ENCODE measurements around the gene APP. TPM values are rescaled to one million over a fixed set of nuclear protein-coding genes. Genes with fewer than 3 reads are reported as not detected.

Gene APP
- total RNA-seq, 1 experiment from 2014 or later, result 472 TPM

DNA sequence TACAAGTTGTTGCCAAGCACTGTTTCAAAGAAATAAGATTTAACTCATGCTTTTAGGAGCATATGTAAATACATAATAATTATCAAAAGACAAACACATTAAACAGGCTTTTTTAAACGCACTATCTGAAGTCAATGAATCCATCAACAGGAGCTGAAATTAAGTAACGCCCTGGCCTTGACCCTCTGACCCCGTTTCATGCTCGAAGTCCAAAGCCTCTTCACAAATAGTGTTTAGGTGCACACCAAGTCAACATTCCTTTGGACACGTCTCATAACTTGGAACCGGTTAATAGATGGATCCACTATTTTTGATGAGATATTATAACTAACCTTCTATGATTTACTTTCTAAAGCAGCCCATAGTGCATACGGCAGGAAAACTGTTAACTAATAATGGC, 226.5 kb downstream of the APP start:
- no peak overlapping the region for H3K4me3 Mint-ChIP-seq (ENCODE audit: unreplicated experiment)
- H3K9me3 Mint-ChIP-seq (ENCODE audit: unreplicated experiment), result no peaks in the 10 kb centered on the region
- no peaks in the 10 kb centered on the region for H3K4me1 Mint-ChIP-seq (ENCODE audit: insufficient read depth, unreplicated experiment)
- DNase-seq (ENCODE audit: unreplicated experiment), result no peak
- intact Hi-C loops (cut with micrococcal nuclease), result no loop called here
- POLR2A ChIA-PET, result interaction anchor here (0.7 kb wide), 1 partner anchor 9 kb away, joined by 3 read pairs; no protein-coding TSS in a partner anchor
- no peak overlapping the region for H3K27ac Mint-ChIP-seq (ENCODE audit: low read depth, unreplicated experiment)
- H3K36me3 Mint-ChIP-seq (ENCODE audit: insufficient read depth, unreplicated experiment), result peaks cover 42% of the 10 kb centered on the region
- no peaks in the 10 kb centered on the region for H3K27me3 Mint-ChIP-seq (ENCODE audit: insufficient read depth, unreplicated experiment)
- CTCF ChIA-PET, result interaction anchor here (0.6 kb wide), 2 partner anchors 34 to 224 kb away, joined by 3 to 4 read pairs; no protein-coding TSS in a partner anchor
- BruUV-seq (replicated peaks), result no TSS peak
- TF ChIP-seq, protein P1, sequence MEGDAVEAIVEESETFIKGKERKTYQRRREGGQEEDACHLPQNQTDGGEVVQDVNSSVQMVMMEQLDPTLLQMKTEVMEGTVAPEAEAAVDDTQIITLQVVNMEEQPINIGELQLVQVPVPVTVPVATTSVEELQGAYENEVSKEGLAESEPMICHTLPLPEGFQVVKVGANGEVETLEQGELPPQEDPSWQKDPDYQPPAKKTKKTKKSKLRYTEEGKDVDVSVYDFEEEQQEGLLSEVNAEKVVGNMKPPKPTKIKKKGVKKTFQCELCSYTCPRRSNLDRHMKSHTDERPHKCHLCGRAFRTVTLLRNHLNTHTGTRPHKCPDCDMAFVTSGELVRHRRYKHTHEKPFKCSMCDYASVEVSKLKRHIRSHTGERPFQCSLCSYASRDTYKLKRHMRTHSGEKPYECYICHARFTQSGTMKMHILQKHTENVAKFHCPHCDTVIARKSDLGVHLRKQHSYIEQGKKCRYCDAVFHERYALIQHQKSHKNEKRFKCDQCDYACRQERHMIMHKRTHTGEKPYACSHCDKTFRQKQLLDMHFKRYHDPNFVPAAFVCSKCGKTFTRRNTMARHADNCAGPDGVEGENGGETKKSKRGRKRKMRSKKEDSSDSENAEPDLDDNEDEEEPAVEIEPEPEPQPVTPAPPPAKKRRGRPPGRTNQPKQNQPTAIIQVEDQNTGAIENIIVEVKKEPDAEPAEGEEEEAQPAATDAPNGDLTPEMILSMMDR (IDR thresholded peaks at IDR 0.05; ENCODE audit: unreplicated experiment), result no peak

DNA sequence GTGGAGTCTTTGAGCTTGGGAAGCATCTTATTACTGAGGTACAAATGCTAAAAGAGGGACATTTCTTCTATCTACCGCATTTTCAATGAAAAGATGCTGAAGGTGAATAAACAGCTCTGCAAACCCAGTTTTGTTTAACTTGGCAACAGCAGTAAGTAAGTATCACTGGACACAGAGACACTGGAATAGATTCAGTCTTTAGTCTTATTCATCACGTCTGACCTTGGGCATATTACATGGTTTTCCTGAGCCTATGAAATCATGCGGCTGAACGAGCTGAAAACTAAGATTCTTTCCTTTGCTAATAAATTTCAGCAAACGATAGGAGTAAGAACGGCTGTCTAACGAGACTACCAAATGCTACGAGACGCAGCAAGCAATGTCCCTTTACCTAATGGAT, 228.4 kb downstream of the APP start:
- Mint-ChIP-seq H3K36me3 (ENCODE audit: insufficient read depth, unreplicated experiment) (peaks cover 31% of the 10 kb centered on the region), H3K27me3 (ENCODE audit: insufficient read depth, unreplicated experiment) (no peaks in the 10 kb centered on the region), H3K9me3 (ENCODE audit: unreplicated experiment) (no peaks in the 10 kb centered on the region), H3K4me3 (ENCODE audit: unreplicated experiment) (no peak overlapping the region), H3K4me1 (ENCODE audit: insufficient read depth, unreplicated experiment) (no peaks in the 10 kb centered on the region), H3K27ac (ENCODE audit: low read depth, unreplicated experiment) (no peak overlapping the region)
- POLR2A ChIA-PET, result no interaction called here
- no TSS peak for BruUV-seq (replicated peaks)
- CTCF ChIA-PET, result interaction anchor here (0.6 to 0.7 kb wide), 2 partner anchors 74 to 445 kb away, joined by 4 to 5 read pairs; no protein-coding TSS in a partner anchor
- TF ChIP-seq, protein P1 (IDR thresholded peaks at IDR 0.05; ENCODE audit: unreplicated experiment), result no peak
- DNase-seq (ENCODE audit: unreplicated experiment), result no peak
- intact Hi-C loops (cut with micrococcal nuclease), result no loop called here

DNA sequence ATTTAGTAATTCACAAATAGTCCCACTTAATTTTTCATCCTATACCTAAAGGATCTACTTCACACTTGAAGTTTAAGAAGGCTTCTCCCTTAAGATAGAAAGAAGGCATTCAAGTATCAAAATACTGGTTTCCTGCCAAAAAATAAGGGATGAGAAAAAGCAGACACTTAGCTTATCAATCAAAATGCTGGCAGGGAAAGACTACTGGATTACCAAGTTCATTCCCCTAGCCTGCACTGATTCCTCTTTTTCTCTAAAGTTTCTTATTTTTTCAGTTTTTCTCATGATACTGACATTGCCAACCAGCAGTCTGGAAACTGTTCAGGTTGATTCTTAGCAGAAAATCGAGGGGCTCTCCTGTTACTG, 231.2 kb downstream of the APP start:
- Mint-ChIP-seq H3K4me1 (ENCODE audit: insufficient read depth, unreplicated experiment) (peaks cover 5% of the 10 kb centered on the region), H3K4me3 (ENCODE audit: unreplicated experiment) (no peak overlapping the region), H3K27ac (ENCODE audit: low read depth, unreplicated experiment) (no peak overlapping the region), H3K27me3 (ENCODE audit: insufficient read depth, unreplicated experiment) (no peaks in the 10 kb centered on the region), H3K36me3 (ENCODE audit: insufficient read depth, unreplicated experiment) (peaks cover 22% of the 10 kb centered on the region), H3K9me3 (ENCODE audit: unreplicated experiment) (no peaks in the 10 kb centered on the region)
- no peak for DNase-seq (ENCODE audit: unreplicated experiment)
- intact Hi-C loops (cut with micrococcal nuclease), result no loop called here
- ChIA-PET POLR2A (interaction anchor here (0.6 kb wide), 1 partner anchor 41 kb away, joined by 3 read pairs; no protein-coding TSS in a partner anchor), CTCF (no interaction called here)
- BruUV-seq (replicated peaks), result no TSS peak
- TF ChIP-seq, protein P1 (IDR thresholded peaks at IDR 0.05; ENCODE audit: unreplicated experiment), result no peak

DNA sequence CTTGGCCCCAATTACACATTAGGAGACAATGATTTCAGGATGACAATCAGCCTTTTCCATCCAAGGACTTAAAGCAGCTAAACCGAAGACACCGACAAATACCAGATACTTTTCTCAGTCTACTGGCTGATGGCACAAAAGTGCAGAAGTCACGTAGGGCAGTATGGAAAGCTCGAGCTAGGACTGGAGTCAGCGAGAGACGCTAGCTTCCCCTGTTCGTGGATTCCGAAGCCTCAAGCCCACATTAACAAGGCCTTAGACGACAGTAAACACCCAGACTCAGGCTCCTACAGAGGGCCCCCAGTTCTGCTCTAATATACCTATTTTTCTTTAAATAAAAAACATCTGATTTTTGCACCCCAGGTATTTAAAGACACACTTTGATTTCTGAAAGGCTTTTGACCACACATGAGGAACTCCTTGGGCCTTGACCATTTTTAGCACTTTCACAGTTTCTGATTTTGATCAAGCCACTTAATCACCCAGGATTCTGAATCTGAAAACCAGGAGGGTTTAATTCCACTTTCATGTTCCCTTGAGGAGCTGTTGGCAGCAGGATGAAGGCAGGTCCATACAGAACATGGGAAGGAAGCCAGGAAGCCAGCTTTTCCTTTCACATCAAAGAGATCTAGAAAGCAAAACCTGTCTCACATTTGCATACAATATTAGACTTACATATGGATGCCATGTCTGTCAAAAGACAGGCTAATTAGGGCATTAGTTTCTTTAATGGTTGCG, 231.7 kb downstream of the APP start:
- BruUV-seq (replicated peaks), result no TSS peak
- Mint-ChIP-seq H3K4me3 (ENCODE audit: unreplicated experiment) (no peak overlapping the region), H3K36me3 (ENCODE audit: insufficient read depth, unreplicated experiment) (peaks cover 20% of the 10 kb centered on the region), H3K27me3 (ENCODE audit: insufficient read depth, unreplicated experiment) (no peaks in the 10 kb centered on the region), H3K27ac (ENCODE audit: low read depth, unreplicated experiment) (no peak overlapping the region), H3K9me3 (ENCODE audit: unreplicated experiment) (no peaks in the 10 kb centered on the region), H3K4me1 (ENCODE audit: insufficient read depth, unreplicated experiment) (peaks cover 8% of the 10 kb centered on the region)
- TF ChIP-seq, protein P1 (IDR thresholded peaks at IDR 0.05; ENCODE audit: unreplicated experiment), result no peak
- ChIA-PET CTCF (no interaction called here), POLR2A (interaction anchor here (0.6 kb wide), 1 partner anchor 294 kb away, joined by 3 read pairs; no protein-coding TSS in a partner anchor)
- intact Hi-C loops (cut with micrococcal nuclease), result no loop called here
- peak; percentile 34 for DNase-seq (ENCODE audit: unreplicated experiment)
